ENCODE results near the gene SHISA6. TPM values are rescaled to one million over a fixed set of nuclear protein-coding genes. Genes with fewer than 3 reads are reported as not detected.

The SHISA6 gene
- total and polyA plus RNA-seq, 2 donors (not counting 1 experiment from before 2014, with no cell fraction given) = not detected

GRCh38 chr17:11565591-11565990, 324.6 kb downstream of the SHISA6 start:
- Histone ChIP-seq H3K4me1 (ENCODE audit: control insufficient read depth, extremely low read depth, insufficient read depth, low read length) (no peaks in the 10 kb centered on the region), H3K27ac (ENCODE audit: insufficient read depth, low read length) (no peak overlapping the region), H3K4me2 (ENCODE audit: extremely low read depth, insufficient read depth, low read length) (no peak overlapping the region), H3K36me3 (ENCODE audit: control insufficient read depth, insufficient read depth, low read length) (no peaks in the 10 kb centered on the region), H3K9ac (ENCODE audit: insufficient read depth, low read length) (no peak overlapping the region), H2AFZ (ENCODE audit: low read length) (no peak overlapping the region), H3K4me3 (replicated peaks in 1 of 4; ENCODE audit: control extremely low read depth in 1 of 4, insufficient read depth in 1 of 4, low read depth in 3 of 4, low read length in 4 of 4) (no peak overlapping the region), H3K9me3 (ENCODE audit: control insufficient read depth, insufficient read depth, low read depth, low read length) (no peaks in the 10 kb centered on the region), H3K27me3 (ENCODE audit: control insufficient read depth, insufficient read depth, low read length) (no peaks in the 10 kb centered on the region), H3K79me2 (ENCODE audit: control insufficient read depth, insufficient read depth, low read length) (no peaks in the 10 kb centered on the region), H4K20me1 (ENCODE audit: control insufficient read depth, extremely low read depth, insufficient read depth, low read length) (no peaks in the 10 kb centered on the region)
- TF ChIP-seq CTCF (conservative IDR thresholded peaks at IDR 0.05 in 1 of 2, IDR thresholded peaks at IDR 0.05 in 1 of 2; ENCODE audit: low read depth in 1 of 2, low read length in 2 of 2) = no peak
- TF ChIP-seq EZH2 (IDR thresholded peaks at IDR 0.05; ENCODE audit: low read length, missing control alignments) = no peak
- no peak for DNase-seq (ENCODE audit: low read depth in 2 of 2)

GRCh38 chr17:11578998-11579397, 338.0 kb downstream of the SHISA6 start:
- Histone ChIP-seq H3K27me3 (ENCODE audit: control insufficient read depth, insufficient read depth, low read length) (no peaks in the 10 kb centered on the region), H3K9ac (ENCODE audit: insufficient read depth, low read length) (no peak overlapping the region), H3K9me3 (ENCODE audit: control insufficient read depth, insufficient read depth, low read depth, low read length) (no peaks in the 10 kb centered on the region), H3K27ac (ENCODE audit: insufficient read depth, low read length) (no peak overlapping the region), H3K36me3 (ENCODE audit: control insufficient read depth, insufficient read depth, low read length) (no peaks in the 10 kb centered on the region), H3K4me3 (replicated peaks in 1 of 4; ENCODE audit: control extremely low read depth in 1 of 4, insufficient read depth in 1 of 4, low read depth in 3 of 4, low read length in 4 of 4) (no peak overlapping the region), H3K4me1 (ENCODE audit: control insufficient read depth, extremely low read depth, insufficient read depth, low read length) (no peaks in the 10 kb centered on the region), H3K4me2 (ENCODE audit: extremely low read depth, insufficient read depth, low read length) (no peak overlapping the region), H4K20me1 (ENCODE audit: control insufficient read depth, extremely low read depth, insufficient read depth, low read length) (no peaks in the 10 kb centered on the region), H3K79me2 (ENCODE audit: control insufficient read depth, insufficient read depth, low read length) (no peaks in the 10 kb centered on the region), H2AFZ (ENCODE audit: low read length) (no peak overlapping the region)
- DNase-seq (ENCODE audit: low read depth in 2 of 2) = no peak
- TF ChIP-seq EZH2 (IDR thresholded peaks at IDR 0.05; ENCODE audit: low read length, missing control alignments) = no peak
- TF ChIP-seq CTCF (conservative IDR thresholded peaks at IDR 0.05 in 1 of 2, IDR thresholded peaks at IDR 0.05 in 1 of 2; ENCODE audit: low read depth in 1 of 2, low read length in 2 of 2) = no peak

- Histone ChIP-seq H3K4me2 (ENCODE audit: extremely low read depth, insufficient read depth, low read length) (no peak overlapping the region), H3K79me2 (ENCODE audit: control insufficient read depth, insufficient read depth, low read length) (no peaks in the 10 kb centered on the region), H4K20me1 (ENCODE audit: control insufficient read depth, extremely low read depth, insufficient read depth, low read length) (no peaks in the 10 kb centered on the region), H3K27ac (ENCODE audit: insufficient read depth, low read length) (no peak overlapping the region), H3K4me3 (replicated peaks in 1 of 4; ENCODE audit: control extremely low read depth in 1 of 4, insufficient read depth in 1 of 4, low read depth in 3 of 4, low read length in 4 of 4) (no peak overlapping the region), H3K27me3 (ENCODE audit: control insufficient read depth, insufficient read depth, low read length) (no peaks in the 10 kb centered on the region), H3K9ac (ENCODE audit: insufficient read depth, low read length) (no peak overlapping the region), H3K4me1 (ENCODE audit: control insufficient read depth, extremely low read depth, insufficient read depth, low read length) (no peaks in the 10 kb centered on the region), H3K36me3 (ENCODE audit: control insufficient read depth, insufficient read depth, low read length) (no peaks in the 10 kb centered on the region), H3K9me3 (ENCODE audit: control insufficient read depth, insufficient read depth, low read depth, low read length) (no peaks in the 10 kb centered on the region), H2AFZ (ENCODE audit: low read length) (no peak overlapping the region)
- TF ChIP-seq CTCF (conservative IDR thresholded peaks at IDR 0.05 in 1 of 2, IDR thresholded peaks at IDR 0.05 in 1 of 2; ENCODE audit: low read depth in 1 of 2, low read length in 2 of 2) (no peak), EZH2 (IDR thresholded peaks at IDR 0.05; ENCODE audit: low read length, missing control alignments) (no peak)
- DNase-seq (ENCODE audit: low read depth in 2 of 2) = no peak
Measured at GRCh38 chr17:11580677-11581076, 339.7 kb downstream of the SHISA6 start.

Measured in fibroblast of lung (primary cell).